Neutrophil (primary cell): Measurements from ENCODE around the gene RAB39A.

Source experiments
- H3K27ac ChIP-seq: fragments of 200-600 bp; sonication (generic); 2 replicates; pipeline ENCODE4 v1.5.1; 2016; ENCODE audit warnings: mild to moderate bottlenecking, moderate library complexity
- H3K27me3 ChIP-seq: fragments of 200-600 bp; sonication (generic); 2 replicates; pipeline ENCODE4 v1.6.0; 2016; ENCODE audit warnings: mild to moderate bottlenecking
- H3K36me3 ChIP-seq: fragments of 200-600 bp; sonication (generic); 2 replicates; pipeline ENCODE4 v1.5.1; 2017
- H3K4me1 ChIP-seq, 2 experiments: fragments of 200-600 bp in 1 of 2; sonication (generic) in 1 of 2; 1 replicate in 1 of 2; 2 replicates in 1 of 2; pipeline versions ENCODE4 v1.5.1 to v1.6.1; 2013 to 2016; ENCODE audit warnings: low read depth in 1 of 2, low read length in 1 of 2, mild to moderate bottlenecking in 1 of 2, moderate library complexity in 1 of 2; ENCODE audit not compliant: control insufficient read depth in 1 of 2, insufficient read depth in 1 of 2
- H3K4me3 ChIP-seq, 2 experiments: fragments of 200-600 bp in 1 of 2; sonication (generic) in 1 of 2; 1 replicate in 1 of 2; 2 replicates in 1 of 2; pipeline ENCODE4 v1.5.1; 2013 to 2016; ENCODE audit warnings: low read depth in 1 of 2, low read length in 1 of 2, mild to moderate bottlenecking in 1 of 2, moderate library complexity in 1 of 2
- H3K9me3 ChIP-seq: fragments of 200-600 bp; sonication (generic); 2 replicates; pipeline ENCODE4 v1.5.1; 2016
- TF ChIP-seq, protein P1 (sequence below): fragments of 200-600 bp; sonication (generic); IDR thresholded peaks from 2 replicates; pipeline ENCODE4 v1.5.1; 2016; ENCODE audit warnings: antibody characterized with exemption

Gene RAB39A

DNA sequence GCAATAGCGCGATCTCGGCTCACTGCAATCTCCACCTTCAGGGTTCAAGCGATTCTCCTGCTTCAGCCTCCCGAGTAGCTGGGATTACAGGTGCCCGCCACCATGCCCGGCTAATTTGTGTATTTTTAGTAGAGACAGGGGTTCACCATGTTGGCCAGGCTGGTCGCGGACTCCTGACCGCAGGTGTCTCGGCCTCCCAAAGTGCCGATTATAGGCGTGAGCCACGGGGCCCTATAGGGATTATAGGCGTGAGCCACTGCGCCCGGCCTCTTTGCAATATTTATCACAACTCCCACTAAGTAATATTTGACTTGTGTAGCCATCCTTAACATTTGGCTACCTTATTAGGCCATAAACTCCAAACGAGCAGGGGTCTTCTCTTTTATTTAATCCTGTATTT, 79.6 kb downstream of the RAB39A start:
- H3K36me3 ChIP-seq: no peaks in the 10 kb centered on the region
- no peaks in the 10 kb centered on the region for H3K27me3 ChIP-seq
- H3K9me3 ChIP-seq: no peaks in the 10 kb centered on the region
- TF ChIP-seq, protein P1, sequence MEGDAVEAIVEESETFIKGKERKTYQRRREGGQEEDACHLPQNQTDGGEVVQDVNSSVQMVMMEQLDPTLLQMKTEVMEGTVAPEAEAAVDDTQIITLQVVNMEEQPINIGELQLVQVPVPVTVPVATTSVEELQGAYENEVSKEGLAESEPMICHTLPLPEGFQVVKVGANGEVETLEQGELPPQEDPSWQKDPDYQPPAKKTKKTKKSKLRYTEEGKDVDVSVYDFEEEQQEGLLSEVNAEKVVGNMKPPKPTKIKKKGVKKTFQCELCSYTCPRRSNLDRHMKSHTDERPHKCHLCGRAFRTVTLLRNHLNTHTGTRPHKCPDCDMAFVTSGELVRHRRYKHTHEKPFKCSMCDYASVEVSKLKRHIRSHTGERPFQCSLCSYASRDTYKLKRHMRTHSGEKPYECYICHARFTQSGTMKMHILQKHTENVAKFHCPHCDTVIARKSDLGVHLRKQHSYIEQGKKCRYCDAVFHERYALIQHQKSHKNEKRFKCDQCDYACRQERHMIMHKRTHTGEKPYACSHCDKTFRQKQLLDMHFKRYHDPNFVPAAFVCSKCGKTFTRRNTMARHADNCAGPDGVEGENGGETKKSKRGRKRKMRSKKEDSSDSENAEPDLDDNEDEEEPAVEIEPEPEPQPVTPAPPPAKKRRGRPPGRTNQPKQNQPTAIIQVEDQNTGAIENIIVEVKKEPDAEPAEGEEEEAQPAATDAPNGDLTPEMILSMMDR: no peak
- H3K4me3 ChIP-seq: no peak overlapping the region
- H3K27ac ChIP-seq: no peak overlapping the region
- peaks cover 18 to 19% of the 10 kb centered on the region in 2 experiments for H3K4me1 ChIP-seq

DNA sequence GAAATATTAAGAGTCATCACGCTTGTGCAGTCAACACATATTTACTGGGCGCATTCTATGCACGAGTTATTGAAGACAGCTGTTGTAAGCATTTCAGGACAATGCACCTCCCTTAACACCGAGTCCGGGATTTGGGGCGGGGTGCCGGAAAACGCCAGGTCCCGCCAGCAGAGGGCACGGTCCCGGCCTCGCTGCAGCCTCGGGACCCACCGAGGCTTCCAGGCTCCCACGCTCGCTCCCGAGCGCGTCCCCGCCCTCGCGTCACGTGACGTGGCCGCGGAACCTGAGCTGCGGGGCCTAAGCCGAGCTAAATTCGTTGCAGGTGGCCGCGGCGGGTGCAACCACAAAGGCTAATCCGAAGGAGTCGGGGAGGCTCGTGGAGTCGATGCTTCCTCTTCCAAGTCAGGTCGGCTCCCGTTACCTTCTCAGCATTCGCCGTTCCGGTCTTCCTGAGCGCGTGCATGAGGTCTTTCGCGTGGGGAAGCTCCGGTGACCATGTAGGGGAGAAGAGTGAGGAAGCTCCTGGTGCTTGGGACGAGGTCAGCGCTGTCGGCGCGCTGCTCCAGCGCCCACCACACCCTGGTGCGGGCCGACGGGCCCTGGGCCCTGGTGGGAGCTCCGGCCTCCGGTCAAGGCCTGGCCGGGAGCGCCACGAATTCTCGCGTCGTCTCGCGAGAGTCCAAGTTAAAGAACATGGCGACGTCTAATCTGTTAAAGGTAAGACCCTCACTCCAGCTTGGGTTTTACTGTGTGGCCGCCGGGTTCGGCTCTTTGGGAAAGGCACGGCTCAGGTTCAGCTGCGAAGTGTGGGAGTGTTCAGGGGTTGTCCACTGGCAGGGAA, 80.6 kb downstream of the RAB39A start, which contains the start of gene CUL5:
Gene CUL5, plus strand, starts transcription at position 243 of the 841 bp plus-strand sequence. Its CDS starts 451 bp downstream, at position 694.
- Histone ChIP-seq H3K27me3 (no peaks in the 10 kb centered on the region), H3K4me1 (peaks cover 18 to 19% of the 10 kb centered on the region in 2 experiments), H3K27ac (peak within 1 kb of the TSS; percentile 87), H3K9me3 (no peaks in the 10 kb centered on the region), H3K36me3 (no peaks in the 10 kb centered on the region), H3K4me3 (peak within 1 kb of the TSS; percentile 96 to 99)
- TF ChIP-seq, protein P1: peak; percentile 52

DNA sequence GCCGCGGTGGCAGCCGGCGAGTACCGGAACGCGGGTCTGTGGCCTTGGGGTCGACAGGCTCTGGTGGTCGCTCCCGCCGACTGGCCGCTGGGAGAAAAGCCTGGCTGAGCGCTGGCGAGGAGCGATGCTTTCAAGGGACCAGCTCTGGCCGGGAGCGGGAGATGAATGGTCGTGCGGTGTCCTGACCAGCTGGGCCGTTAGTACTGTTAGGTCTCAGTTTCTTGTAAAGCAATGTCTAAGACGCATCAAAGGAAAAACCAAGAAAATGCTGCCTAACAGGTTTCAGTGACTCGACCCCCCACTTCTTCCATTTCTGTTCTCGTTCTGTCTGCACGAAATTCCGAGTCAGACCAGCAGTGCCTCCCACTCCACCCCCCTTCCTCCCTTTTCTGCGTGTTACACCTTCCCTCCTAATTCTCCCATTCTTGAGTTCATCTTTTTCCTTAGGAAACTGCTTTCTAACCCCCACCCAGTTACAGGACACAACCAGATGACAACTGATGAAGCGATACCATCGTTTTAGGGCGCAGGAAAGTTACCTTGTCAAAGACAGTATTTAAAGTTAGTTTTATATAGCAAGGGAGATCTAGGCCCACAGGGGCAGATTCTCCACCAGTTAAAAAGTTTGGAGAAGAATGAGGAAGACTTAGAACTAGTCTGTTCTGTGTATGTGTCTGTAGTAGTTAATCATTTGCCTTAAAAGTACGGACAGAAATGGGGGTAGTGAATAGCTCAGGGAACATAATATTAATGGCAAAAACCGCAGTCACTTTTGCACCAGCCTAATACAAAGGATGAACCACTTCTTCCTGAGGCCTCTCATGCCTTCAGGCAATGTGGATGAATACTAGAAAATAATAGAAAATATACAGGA, 81.5 kb downstream of the RAB39A start:
- TF ChIP-seq, protein P1: no peak
- no peaks in the 10 kb centered on the region for H3K36me3 ChIP-seq
- peaks cover 18 to 19% of the 10 kb centered on the region in 2 experiments for H3K4me1 ChIP-seq
- H3K27me3 ChIP-seq: no peaks in the 10 kb centered on the region
- peak overlapping the region; percentile 87 for H3K27ac ChIP-seq
- H3K4me3 ChIP-seq: peak overlapping the region; percentile 96 to 99
- no peaks in the 10 kb centered on the region for H3K9me3 ChIP-seq

DNA sequence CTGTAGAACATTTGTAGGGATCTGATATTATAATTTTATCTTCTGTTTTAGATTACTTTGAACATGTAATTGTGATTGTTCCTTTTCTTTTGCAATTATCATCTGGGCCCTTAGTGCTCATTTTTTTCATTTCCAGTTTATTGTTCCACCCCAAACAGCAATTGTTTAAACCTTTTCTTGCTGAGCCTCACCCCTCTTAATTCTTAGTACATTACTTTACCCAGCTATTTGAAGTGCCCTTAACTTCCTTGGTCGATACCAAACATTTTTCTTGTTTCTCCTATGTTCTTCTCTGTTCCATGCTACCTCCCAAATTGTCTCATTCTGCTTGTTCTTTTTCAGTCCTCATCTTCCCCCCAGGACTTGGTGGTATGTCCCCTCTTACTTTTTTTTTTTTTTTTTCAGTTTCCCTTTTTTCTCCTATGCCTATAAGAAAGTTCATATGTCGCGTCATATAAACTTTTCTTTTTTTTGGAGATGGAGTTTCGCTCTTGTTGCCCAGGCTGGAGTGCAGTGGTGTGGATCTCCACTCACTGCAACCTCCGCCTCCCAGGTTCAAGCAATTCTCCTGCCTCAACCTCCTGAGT, 84.0 kb downstream of the RAB39A start:
- no peaks in the 10 kb centered on the region for H3K9me3 ChIP-seq
- H3K4me1 ChIP-seq: peaks cover 18 to 19% of the 10 kb centered on the region in 2 experiments
- no peak overlapping the region for H3K27ac ChIP-seq
- TF ChIP-seq, protein P1: no peak
- no peaks in the 10 kb centered on the region for H3K36me3 ChIP-seq
- no peak overlapping the region for H3K4me3 ChIP-seq
- H3K27me3 ChIP-seq: no peaks in the 10 kb centered on the region
